Panc1 (cell line): ENCODE results near the gene PPM1L.

ENCODE experiments used
- TCF7L2 ChIP-seq: IDR thresholded peaks from 2 replicates; pipeline ENCODE4 v1.6.1; 2011; ENCODE audit warnings: mild to moderate bottlenecking, low read depth, low read length, inconsistent platforms
- TF ChIP-seq, protein P1 (sequence below): fragments of 450-650 bp; IDR thresholded peaks from 2 replicates; pipeline ENCODE4 v1.5.1; 2017; ENCODE audit warnings: mild to moderate bottlenecking

DNA sequence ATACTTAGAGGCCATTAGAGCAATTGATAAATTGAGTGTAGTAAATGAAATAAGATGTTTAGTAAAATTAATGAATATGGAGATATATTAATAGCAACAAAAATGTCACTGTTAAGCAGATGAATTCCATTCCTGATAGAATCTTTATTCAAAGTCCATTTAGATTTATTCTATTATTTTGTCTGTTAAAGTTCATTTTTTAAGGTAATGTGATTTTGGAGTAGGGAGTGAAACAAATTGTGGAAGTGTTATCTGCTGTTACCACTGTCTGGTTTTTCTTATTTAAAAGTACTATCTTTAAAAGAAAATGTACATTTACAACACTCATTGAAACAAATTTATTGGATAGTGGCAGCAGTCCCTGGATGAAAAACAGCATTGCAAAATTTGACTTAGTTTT lies 70.4 kb downstream of the PPM1L start:
- TF ChIP-seq, protein P1, sequence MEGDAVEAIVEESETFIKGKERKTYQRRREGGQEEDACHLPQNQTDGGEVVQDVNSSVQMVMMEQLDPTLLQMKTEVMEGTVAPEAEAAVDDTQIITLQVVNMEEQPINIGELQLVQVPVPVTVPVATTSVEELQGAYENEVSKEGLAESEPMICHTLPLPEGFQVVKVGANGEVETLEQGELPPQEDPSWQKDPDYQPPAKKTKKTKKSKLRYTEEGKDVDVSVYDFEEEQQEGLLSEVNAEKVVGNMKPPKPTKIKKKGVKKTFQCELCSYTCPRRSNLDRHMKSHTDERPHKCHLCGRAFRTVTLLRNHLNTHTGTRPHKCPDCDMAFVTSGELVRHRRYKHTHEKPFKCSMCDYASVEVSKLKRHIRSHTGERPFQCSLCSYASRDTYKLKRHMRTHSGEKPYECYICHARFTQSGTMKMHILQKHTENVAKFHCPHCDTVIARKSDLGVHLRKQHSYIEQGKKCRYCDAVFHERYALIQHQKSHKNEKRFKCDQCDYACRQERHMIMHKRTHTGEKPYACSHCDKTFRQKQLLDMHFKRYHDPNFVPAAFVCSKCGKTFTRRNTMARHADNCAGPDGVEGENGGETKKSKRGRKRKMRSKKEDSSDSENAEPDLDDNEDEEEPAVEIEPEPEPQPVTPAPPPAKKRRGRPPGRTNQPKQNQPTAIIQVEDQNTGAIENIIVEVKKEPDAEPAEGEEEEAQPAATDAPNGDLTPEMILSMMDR = no peak
- TF ChIP-seq TCF7L2 = no peak
